Ovary (tissue), 3 donors: ENCODE measurements around the gene MORN1.

Source experiments
- CTCF ChIP-seq, 3 donors: fragments of 450-650 bp in 2 of 3; fragments of 200-600 bp in 1 of 3; IDR thresholded peaks; one replicate each; pipeline versions ENCODE4 v1.5.1 to v1.8.0; 2016 to 2022; ENCODE audit warnings: antibody characterized with exemption in 3 of 3, mild to moderate bottlenecking in 1 of 3
- POLR2A ChIP-seq: fragments of 450-650 bp; IDR thresholded peaks from one replicate; pipeline ENCODE4 v1.6.1; 2017; ENCODE audit warnings: antibody characterized with exemption, mild to moderate bottlenecking, moderate library complexity
- donor health status: DM: no; HTN: no; CAD: no.

- TF ChIP-seq CTCF (IDR thresholded peaks at IDR 0.05), result no peak
- TF ChIP-seq POLR2A, result no peak
Observed at GRCh38 chr1:2430592-2430973, 39.2 kb upstream of the MORN1 start.
